ENCODE results near the gene AUNIP.

DNA sequence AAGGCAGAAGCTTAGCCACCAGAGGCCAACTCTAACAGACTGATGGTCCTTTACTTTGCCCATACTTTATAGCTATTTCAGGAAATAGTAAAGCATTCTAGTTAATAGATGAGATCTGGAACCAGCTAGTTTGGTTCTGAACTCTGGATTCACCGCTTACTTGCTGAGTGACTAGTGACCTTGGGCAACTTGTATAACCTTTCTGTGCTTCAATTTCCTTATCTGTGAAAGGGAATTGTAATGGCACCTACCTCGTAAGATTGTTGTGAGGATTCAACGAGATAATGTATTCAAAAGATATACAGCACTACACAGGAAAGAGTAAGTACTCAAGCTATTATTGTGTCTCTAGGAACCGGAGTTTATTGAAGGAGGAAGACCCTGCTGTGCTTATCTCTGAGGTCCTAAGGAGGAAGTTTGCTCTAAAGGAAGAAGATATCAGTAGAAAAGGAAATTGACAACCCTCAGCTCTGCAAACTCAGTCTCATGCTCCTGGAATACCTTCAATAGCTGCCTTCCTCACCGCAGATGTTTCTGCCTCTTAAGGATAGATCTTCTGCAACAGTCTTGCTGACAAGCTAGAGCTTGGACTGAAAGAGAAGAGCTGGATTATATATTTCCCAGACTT, 27.6 kb downstream of the AUNIP start:
- TF ChIP-seq CTCF (IDR thresholded peaks at IDR 0.05; ENCODE audit: borderline replicate concordance, extremely low read depth, low read length, poor library complexity, severe bottlenecking) (no peak), EZH2 (IDR thresholded peaks at IDR 0.05; ENCODE audit: borderline replicate concordance, low read depth, low read length, severe bottlenecking) (no peak)
